GM12878 (cell line): ENCODE data around the gene RAB10. TPM values are rescaled to one million over a fixed set of nuclear protein-coding genes. Genes with fewer than 3 reads are reported as not detected.

Experiments
- ATAC-seq: fragments of 200-7000 bp; cut with Tn5 transposase; 3 replicates; pipeline ENCODE4 v1.9.1; 2020; ENCODE audit warnings: mild to moderate bottlenecking, moderate library complexity
- BruUV-seq: library from RNA; stranded (reverse); fragments of 400-500 nt; replicated peaks from 2 replicates; lab custom pipeline; 2021; lab: Mats Ljungman, UMichigan
- CTCF ChIA-PET: fragments of 300-600 bp; sonication (Branson Sonifier 250); formaldehyde crosslinking; extraction: SDS; loops from one replicate; lab custom pipeline; 2021; ENCODE audit warnings: inconsistent platforms; lab: Yijun Ruan, JAX
- POLR2A ChIA-PET: fragments of 350-600 bp; formaldehyde crosslinking; extraction: SDS; loops from one replicate; lab custom pipeline; 2021; ENCODE audit warnings: inconsistent platforms; lab: Charles Lee
- RAD21 ChIA-PET: fragments of 300-600 bp; sonication (Branson Sonifier 250); formaldehyde crosslinking; loops from one replicate; lab custom pipeline; 2023; ENCODE audit warnings: antibody characterized with exemption; ENCODE audit not compliant: unreplicated experiment; lab: Charles Lee
- SMC1A ChIA-PET: fragments of 300-600 bp; sonication (Branson Sonifier 250); formaldehyde crosslinking; loops from one replicate; lab custom pipeline; 2023; ENCODE audit not compliant: unreplicated experiment, uncharacterized antibody; lab: Charles Lee
- DNase-seq: peaks from one replicate; pipeline ENCODE4 v3.0.0-alpha.2; 2011; ENCODE audit warnings: low read depth, low spot score
- FAIRE-seq: peaks from 3 replicates; lab custom pipeline; 2011; peaks lifted over from hg19 to GRCh38; lab: Jason Lieb, UNC
- H2AFZ ChIP-seq: 2 replicates; pipeline ENCODE4 v1.6.0; 2011; ENCODE audit warnings: low read depth, low read length, control low read depth; ENCODE audit not compliant: control insufficient read depth
- H3K27ac ChIP-seq: 2 replicates; pipeline ENCODE4 v1.5.1; 2011; ENCODE audit warnings: control low read depth; ENCODE audit not compliant: control insufficient read depth, insufficient read depth
- H3K27me3 ChIP-seq, 2 experiments: replicated peaks in 1 of 2; 2 replicates each; pipeline versions ENCODE4 v1.6.0 to v1.6.1; 2011; ENCODE audit warnings: low read length in 1 of 2; ENCODE audit not compliant: control insufficient read depth in 2 of 2, insufficient read depth in 2 of 2
- H3K36me3 ChIP-seq, 2 experiments: 2 replicates each; pipeline ENCODE4 v1.5.1; 2011; ENCODE audit warnings: low read length in 1 of 2; ENCODE audit not compliant: control insufficient read depth in 2 of 2, insufficient read depth in 2 of 2
- H3K4me1 ChIP-seq: 2 replicates; pipeline ENCODE4 v1.6.1; 2011; ENCODE audit warnings: mild to moderate bottlenecking, low read length, moderate library complexity, mixed read lengths; ENCODE audit not compliant: control insufficient read depth, insufficient read depth
- H3K4me2 ChIP-seq: 2 replicates; pipeline ENCODE4 v1.6.0; 2011; ENCODE audit warnings: control low read depth; ENCODE audit not compliant: control insufficient read depth, insufficient read depth
- H3K4me3 ChIP-seq: fragments of 200-600 bp; sonication (generic); 2 replicates; pipeline ENCODE4 v1.5.1; 2016
- H3K79me2 ChIP-seq: 2 replicates; pipeline ENCODE4 v1.6.0; 2011; ENCODE audit warnings: low read length; ENCODE audit not compliant: control insufficient read depth, insufficient read depth
- H3K9ac ChIP-seq: 2 replicates; pipeline ENCODE4 v1.8.0; 2011; ENCODE audit warnings: low read length, control low read depth, mixed read lengths; ENCODE audit not compliant: control insufficient read depth, insufficient read depth
- H3K9me3 ChIP-seq: replicated peaks from 3 replicates; pipeline ENCODE4 v1.5.1; 2011; ENCODE audit warnings: mild to moderate bottlenecking, low read length; ENCODE audit not compliant: control insufficient read depth, insufficient read depth
- H4K20me1 ChIP-seq: 2 replicates; pipeline ENCODE4 v1.6.0; 2011; ENCODE audit not compliant: control insufficient read depth, insufficient read depth
- ASH2L ChIP-seq: fragments of 300-600, 200-600 bp; sonication (generic); IDR thresholded peaks from 2 replicates; pipeline ENCODE4 v1.6.1; 2017; ENCODE audit warnings: low read depth, mild to moderate bottlenecking, borderline replicate concordance
- ATF3 ChIP-seq: IDR thresholded peaks from 2 replicates; pipeline ENCODE4 v1.6.1; 2011; ENCODE audit warnings: low read depth, mild to moderate bottlenecking, low read length, moderate library complexity, borderline replicate concordance; ENCODE audit errors: extremely low read depth
- CHD1 ChIP-seq: IDR thresholded peaks from 2 replicates; pipeline ENCODE4 v1.6.1; 2012; ENCODE audit warnings: low read depth, low read length, improper control_type of control experiment
- CREB1 ChIP-seq: IDR thresholded peaks from 2 replicates; pipeline ENCODE4 v1.6.1; 2012; ENCODE audit warnings: low read depth, mild to moderate bottlenecking, inconsistent platforms
- E2F8 ChIP-seq: fragments of 450-650 bp; IDR thresholded peaks from 2 replicates; pipeline ENCODE4 v1.6.1; 2018; ENCODE audit warnings: mild to moderate bottlenecking, low read depth, moderate library complexity; ENCODE audit not compliant: partially characterized antibody
- IRF3 ChIP-seq: fragments of 450-650 bp; IDR thresholded peaks from 2 replicates; pipeline ENCODE4 v1.6.1; 2014; ENCODE audit warnings: mild to moderate bottlenecking
- IRF4 ChIP-seq: IDR thresholded peaks from 2 replicates; pipeline ENCODE4 v1.6.1; 2011; ENCODE audit warnings: low read depth, low read length
- MEF2B ChIP-seq: fragments of 450-650 bp; IDR thresholded peaks from 2 replicates; pipeline ENCODE4 v1.6.1; 2018; ENCODE audit warnings: mild to moderate bottlenecking, moderate library complexity; ENCODE audit not compliant: partially characterized antibody, poor library complexity, severe bottlenecking
- MXI1 ChIP-seq: fragments of 150-350 bp; IDR thresholded peaks from 2 replicates; pipeline ENCODE4 v1.6.1; 2011; ENCODE audit warnings: low read depth, mild to moderate bottlenecking, inconsistent platforms, low read length, improper control_type of control experiment
- PAX5 ChIP-seq: IDR thresholded peaks from 2 replicates; pipeline ENCODE4 v1.6.1; 2011; ENCODE audit warnings: low read depth, low read length, borderline replicate concordance
- RB1 ChIP-seq: fragments of 450-650 bp; formaldehyde crosslinking; IDR thresholded peaks from 2 replicates; pipeline ENCODE4 v1.6.1; 2017; ENCODE audit warnings: mild to moderate bottlenecking, borderline replicate concordance
- RELB ChIP-seq: fragments of 450-650 bp; IDR thresholded peaks from 2 replicates; pipeline ENCODE4 v1.6.1; 2017; ENCODE audit warnings: low read depth, mild to moderate bottlenecking, moderate library complexity
- RFX5 ChIP-seq: IDR thresholded peaks from 2 replicates; pipeline ENCODE4 v1.6.1; 2011; ENCODE audit warnings: low read depth, low read length, improper control_type of control experiment
- RUNX3 ChIP-seq: IDR thresholded peaks from 2 replicates; pipeline ENCODE4 v1.6.1; 2012; ENCODE audit warnings: low read length, inconsistent platforms
- SMC3 ChIP-seq: IDR thresholded peaks from 2 replicates; pipeline ENCODE4 v1.6.1; 2011; ENCODE audit warnings: low read length, improper control_type of control experiment, borderline replicate concordance
- YY1 ChIP-seq: IDR thresholded peaks from 2 replicates; pipeline ENCODE4 v1.6.1; 2011; ENCODE audit warnings: low read depth, mild to moderate bottlenecking, low read length
- ZNF622 ChIP-seq: fragments of 450-650 bp; IDR thresholded peaks from 2 replicates; pipeline ENCODE4 v1.6.1; 2017; ENCODE audit warnings: mild to moderate bottlenecking, inconsistent platforms
- WGBS: methylation state at CpG from one replicate; pipeline ENCODE4 v1.1.6; 2016; ENCODE audit warnings: low lambda C conversion rate; ENCODE audit not compliant: insufficient replicate concordance, insufficient coverage; ENCODE audit errors: missing lambda C conversion rate; 5-methylcytosine and 5-hydroxymethylcytosine counted together
- in situ Hi-C: fragments of 300-500 bp; cut with MboI; formaldehyde crosslinking; loops from 9 replicates; pipeline ENCODE4 v1.14.3; 2018; ENCODE audit warnings: mixed read lengths
- intact Hi-C: fragments of 100-400 bp; cut with micrococcal nuclease; formaldehyde crosslinking; loops from one replicate; pipeline ENCODE4 v1.14.2; 2022; ENCODE audit not compliant: unreplicated experiment
- polyA plus RNA-seq, 11 experiments: library from polyadenylated mRNA; depleted of rRNA in 4 of 11; unstranded in 6 of 11; stranded (reverse) in 5 of 11; fragments of >200 nt; fragmentation: Nextera tagmentation in 4 of 11; fragmentation: Illumina TruSeq in 1 of 11; extraction: Ambion mirVana in 4 of 11; extraction: Trizol in 1 of 11; gene quantifications; 1 replicate in 1 of 11; 2 replicates in 10 of 11; pipeline versions ENCODE4 v1.2.1 to v1.2.3, GENCODE V29; 2011 to 2016; ENCODE audit warnings: inconsistent platforms in 2 of 11, missing spikeins in 2 of 11, low read depth in 1 of 11
- total RNA-seq, 4 experiments: library from RNA; depleted of rRNA in 3 of 4; stranded (reverse); fragments of >200 nt in 3 of 4; fragmentation: Illumina TruSeq in 1 of 4; extraction: Trizol in 1 of 4; gene quantifications; 2 replicates each; pipeline versions ENCODE4 v1.2.1 to v1.2.3, GENCODE V29; 2013 to 2021

The RAB10 gene
- total and polyA plus RNA-seq, 10 of the 15 experiments (the other 5 are each of a cell fraction or from before 2014, with no cell fraction given): 13.3 to 109 (median 82.0) TPM

GRCh38 chr2:26043862-26044696 is 10.2 kb downstream of the RAB10 start:
- 30% methylated on average over 8 of the region's 8 CpGs for WGBS
- in situ Hi-C loops: no loop called here
- no peak for DNase-seq
- Histone ChIP-seq H3K9ac (peak overlapping the region; percentile 43; the same call in 1 of the 2 replicates), H3K4me1 (peaks cover 6% of the 10 kb centered on the region; the same call in 1 of the 2 replicates), H3K4me2 (peak overlapping the region; percentile 83), H4K20me1 (no peaks in the 10 kb centered on the region), H3K27me3 (no peaks in the 10 kb centered on the region), H3K27ac (peak overlapping the region; percentile 76), H3K9me3 (no peaks in the 10 kb centered on the region; the same call in 1 of the 3 replicates), H3K79me2 (peaks cover 93% of the 10 kb centered on the region), H3K4me3 (peak overlapping the region; percentile 55; the same call in 1 of the 2 replicates), H3K36me3 (peaks cover 0 to 9% of the 10 kb centered on the region in 2 experiments), H2AFZ (no peak overlapping the region; the same call in 1 of the 2 replicates)
- ChIA-PET SMC1A (interaction anchor here (1.3 to 2.6 kb wide), 3 partner anchors 8 to 31 kb away, joined by 3 to 9 read pairs (median 4); no protein-coding TSS in a partner anchor), CTCF (interaction anchor here (0.6 to 1.7 kb wide), 4 partner anchors 9 to 343 kb away, joined by 3 to 4 read pairs (median 4); no protein-coding TSS in a partner anchor), RAD21 (interaction anchor here (0.6 to 0.9 kb wide), 3 partner anchors 41 to 623 kb away, joined by 3 read pairs; no protein-coding TSS in a partner anchor), POLR2A (interaction anchor here (0.6 to 1.4 kb wide), 4 partner anchors 9 to 491 kb away, joined by 3 to 7 read pairs (median 4); no protein-coding TSS in a partner anchor)
- ATAC-seq: peak; percentile 86
- peak; percentile 90 for FAIRE-seq
- intact Hi-C loops: loop anchor here (2.0 kb wide), 1 partner anchor 25 kb away; no protein-coding TSS in a partner anchor
- BruUV-seq: TSS peak; percentile 31
- TF ChIP-seq ATF3: no peak
- no peak for TF ChIP-seq SMC3
- no peak for TF ChIP-seq MXI1
- no peak for TF ChIP-seq CREB1
- no peak for TF ChIP-seq ASH2L
- no peak for TF ChIP-seq CHD1
- TF ChIP-seq YY1: no peak
- no peak for TF ChIP-seq IRF4
- TF ChIP-seq ZNF622: no peak
- no peak for TF ChIP-seq IRF3
- TF ChIP-seq PAX5: no peak
- no peak for TF ChIP-seq E2F8
- peak; percentile 78; the same call in 1 of the 2 replicates for TF ChIP-seq RELB
- TF ChIP-seq MEF2B: no peak
- peak; percentile 16; the same call in 1 of the 2 replicates for TF ChIP-seq RUNX3
- TF ChIP-seq RB1: no peak
- TF ChIP-seq RFX5: no peak
